OCI-LY1 (cell line): ENCODE data around the gene CHN1.

Source experiments
- H2AFZ ChIP-seq: fragments of 200-600 bp; sonication (generic), shearing (Covaris generic); 2 replicates; pipeline ENCODE4 v1.6.0; 2014; ENCODE audit warnings: antibody characterized with exemption, mild to moderate bottlenecking, low read length
- H3F3A ChIP-seq: fragments of 200-600 bp; sonication (generic), shearing (Covaris generic); 2 replicates; pipeline ENCODE4 v1.6.0; 2014; ENCODE audit warnings: mild to moderate bottlenecking, antibody characterized with exemption, low read length, moderate library complexity; ENCODE audit not compliant: insufficient read depth
- H3K27ac ChIP-seq: fragments of 200-600 bp; sonication (generic); 2 replicates; pipeline ENCODE4 v1.5.1; 2014; ENCODE audit warnings: low read length, mixed run types, mild to moderate bottlenecking, low read depth; ENCODE audit not compliant: poor library complexity, severe bottlenecking
- H3K27me3 ChIP-seq: fragments of 200-600 bp; sonication (generic); 2 replicates; pipeline ENCODE4 v1.6.0; 2014; ENCODE audit warnings: antibody characterized with exemption, mild to moderate bottlenecking, low read length, moderate library complexity; ENCODE audit not compliant: insufficient read depth
- H3K36me3 ChIP-seq: fragments of 200-600 bp; sonication (generic); 2 replicates; pipeline ENCODE4 v1.6.1; 2014; ENCODE audit warnings: mild to moderate bottlenecking, antibody characterized with exemption, low read length, moderate library complexity, mixed read lengths; ENCODE audit not compliant: insufficient read depth
- H3K4me1 ChIP-seq: fragments of 200-600 bp; sonication (generic); 2 replicates; pipeline ENCODE4 v1.5.1; 2014; ENCODE audit warnings: mild to moderate bottlenecking, low read length, moderate library complexity; ENCODE audit not compliant: insufficient read depth, severe bottlenecking
- H3K4me2 ChIP-seq: fragments of 200-600 bp; sonication (generic), shearing (Covaris generic); 2 replicates; pipeline ENCODE4 v1.6.1; 2014; ENCODE audit warnings: low read length
- H3K4me3 ChIP-seq: fragments of 200-600 bp; sonication (generic); 2 replicates; pipeline ENCODE4 v1.5.1; 2014; ENCODE audit warnings: low read length, low read depth, mild to moderate bottlenecking, mixed read lengths; ENCODE audit not compliant: poor library complexity, severe bottlenecking
- H3K79me2 ChIP-seq: fragments of 200-600 bp; shearing (Covaris generic); 2 replicates; pipeline ENCODE4 v1.6.1; 2016; ENCODE audit warnings: mixed run types, low read length, mixed read lengths; ENCODE audit not compliant: insufficient read depth
- H3K9ac ChIP-seq: fragments of 200-600 bp; sonication (generic), shearing (Covaris generic); 2 replicates; pipeline ENCODE4 v1.6.1; 2014; ENCODE audit warnings: mild to moderate bottlenecking, low read length, mixed read lengths
- H3K9me2 ChIP-seq: fragments of 200-600 bp; sonication (generic), shearing (Covaris generic); 2 replicates; pipeline ENCODE4 v1.6.1; 2014; ENCODE audit warnings: low read depth, mild to moderate bottlenecking, low read length, mixed read lengths
- H3K9me3 ChIP-seq: fragments of 200-600 bp; shearing (Covaris generic); 2 replicates; pipeline ENCODE4 v1.6.1; 2014; ENCODE audit warnings: low read length, mixed read lengths
- H4K20me1 ChIP-seq: fragments of 200-600 bp; sonication (generic), shearing (Covaris generic); 2 replicates; pipeline ENCODE4 v1.6.0; 2016; ENCODE audit warnings: mild to moderate bottlenecking, low read length; ENCODE audit not compliant: insufficient read depth
- CTCF ChIP-seq: fragments of 200-600 bp; sonication (generic), shearing (Covaris generic); IDR thresholded peaks from 2 replicates; pipeline ENCODE4 v1.5.1; 2017; ENCODE audit warnings: mild to moderate bottlenecking, antibody characterized with exemption, low read length, moderate library complexity, mixed read lengths
- EZH2 ChIP-seq: fragments of 200-600 bp; sonication (generic), shearing (Covaris generic); IDR thresholded peaks from 2 replicates; pipeline ENCODE4 v1.8.0; 2017; ENCODE audit warnings: borderline replicate concordance, mixed run types, mild to moderate bottlenecking, antibody characterized with exemption, low read length, moderate library complexity, mixed read lengths

CHN1 gene

DNA sequence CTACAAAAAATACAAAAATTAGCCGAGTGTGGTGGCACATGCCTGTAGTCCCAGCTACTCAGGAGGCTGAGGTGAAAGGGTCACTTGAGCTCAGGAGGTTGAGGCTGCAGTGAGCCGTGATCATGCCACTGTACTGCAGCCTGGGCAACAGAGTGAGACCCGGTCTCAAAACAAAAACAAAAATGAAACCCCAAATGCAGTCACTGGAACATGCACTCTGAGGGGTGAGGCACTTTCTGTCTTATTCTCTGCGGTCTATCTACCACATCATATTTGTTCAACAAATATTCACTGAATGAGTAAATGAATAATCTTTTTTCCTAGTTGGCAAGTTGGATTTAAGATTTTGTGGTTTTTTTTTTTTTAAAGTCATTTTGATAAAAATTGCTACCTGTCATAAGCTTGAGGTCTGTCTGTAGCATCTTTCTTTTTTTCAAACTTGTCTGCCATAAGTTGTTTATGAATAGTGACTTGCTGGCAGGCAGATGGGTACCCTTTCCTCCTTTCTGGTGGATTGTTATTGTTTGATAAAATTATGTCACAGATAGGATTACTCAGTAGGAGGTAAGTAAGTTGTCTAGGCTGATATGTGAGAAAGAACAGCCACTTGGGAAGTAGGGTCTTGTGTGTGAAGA, 252.7 kb downstream of the CHN1 start:
- Histone ChIP-seq H3K4me3 (peak overlapping the region; percentile 19), H2AFZ (no peak overlapping the region; the same call in 1 of the 2 replicates), H3K36me3 (no peaks in the 10 kb centered on the region), H3K79me2 (no peaks in the 10 kb centered on the region), H3K4me2 (peak overlapping the region; percentile 47), H3K9me3 (no peaks in the 10 kb centered on the region), H3K9ac (no peak overlapping the region), H3K27me3 (no peaks in the 10 kb centered on the region), H4K20me1 (no peaks in the 10 kb centered on the region), H3F3A (no peaks in the 10 kb centered on the region), H3K9me2 (no peaks in the 10 kb centered on the region), H3K27ac (peak overlapping the region; percentile 77), H3K4me1 (peaks cover 45% of the 10 kb centered on the region)
- TF ChIP-seq CTCF (no peak), EZH2 (no peak)

DNA sequence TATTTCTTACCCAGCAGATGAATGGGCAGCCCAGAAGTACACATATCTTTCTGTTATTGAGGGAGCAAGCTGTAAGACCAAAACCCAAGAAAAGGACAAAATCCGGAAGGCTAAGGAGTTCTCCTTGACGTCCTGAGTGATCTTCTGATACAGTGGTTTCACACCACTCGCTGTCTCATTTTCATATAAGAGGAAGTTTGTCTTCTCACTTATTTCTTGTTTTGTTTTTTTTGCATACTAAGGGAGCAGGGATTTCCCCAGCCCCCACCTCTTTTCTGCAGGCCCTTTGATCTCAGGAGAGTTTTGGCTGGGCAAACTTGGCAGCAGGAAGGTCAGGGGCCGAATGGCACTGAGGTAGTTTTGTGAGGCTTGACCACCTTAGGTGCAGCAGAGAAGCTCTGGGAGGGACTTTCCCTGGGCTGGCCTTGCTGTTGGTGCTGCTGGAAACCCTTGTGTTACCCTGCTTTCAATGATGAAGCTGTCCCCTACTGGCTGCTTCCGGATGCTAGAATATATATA, 254.2 kb downstream of the CHN1 start:
- peak; percentile 18; the same call in 1 of the 2 replicates for TF ChIP-seq CTCF
- no peak for TF ChIP-seq EZH2
- Histone ChIP-seq H2AFZ (no peak overlapping the region), H3K9ac (no peak overlapping the region), H3K36me3 (no peaks in the 10 kb centered on the region), H3K79me2 (no peaks in the 10 kb centered on the region), H3K9me2 (no peaks in the 10 kb centered on the region), H3K27me3 (no peaks in the 10 kb centered on the region), H3F3A (no peaks in the 10 kb centered on the region), H4K20me1 (no peaks in the 10 kb centered on the region), H3K9me3 (no peaks in the 10 kb centered on the region), H3K4me2 (peak overlapping the region; percentile 40; the same call in 1 of the 2 replicates), H3K4me1 (peaks cover 45% of the 10 kb centered on the region), H3K4me3 (peak overlapping the region; percentile 15), H3K27ac (peak overlapping the region; percentile 77)

DNA sequence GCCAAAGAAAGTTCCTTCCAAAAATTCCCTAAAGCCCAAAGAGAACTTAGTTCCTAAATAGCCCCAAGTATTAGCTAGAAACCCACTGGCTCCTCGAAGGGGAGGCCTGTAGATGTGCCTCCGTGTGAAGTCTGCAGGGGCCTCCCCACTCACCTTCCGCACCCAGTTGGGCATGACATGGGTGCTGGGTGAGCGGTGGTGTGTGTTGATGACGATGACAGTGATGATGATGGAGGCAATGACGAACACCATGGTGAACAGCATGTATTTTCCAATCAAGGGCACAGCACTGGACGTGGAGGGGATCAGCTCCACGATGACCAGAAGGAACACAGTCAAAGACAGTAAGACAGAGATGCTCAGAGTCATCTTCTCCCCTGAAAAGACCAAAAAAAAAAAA, 255.4 kb downstream of the CHN1 start:
- Histone ChIP-seq H3K9me2 (no peaks in the 10 kb centered on the region), H3K4me1 (peaks cover 45% of the 10 kb centered on the region), H3K9ac (no peak overlapping the region), H3K79me2 (no peaks in the 10 kb centered on the region), H2AFZ (no peak overlapping the region), H3F3A (no peaks in the 10 kb centered on the region), H3K27ac (peak overlapping the region; percentile 77), H3K27me3 (no peaks in the 10 kb centered on the region), H3K36me3 (no peaks in the 10 kb centered on the region), H3K4me2 (no peak overlapping the region; the same call in 1 of the 2 replicates), H4K20me1 (no peaks in the 10 kb centered on the region), H3K9me3 (no peaks in the 10 kb centered on the region), H3K4me3 (no peak overlapping the region)
- no peak for TF ChIP-seq CTCF
- TF ChIP-seq EZH2, result no peak
